Measurements from ENCODE around the gene CCDC88A. TPM values are rescaled to one million over a fixed set of nuclear protein-coding genes. Genes with fewer than 3 reads are reported as not detected.
"Not testable (repeated sequence)": the region's sequence is repeated elsewhere in the genome, so short reads cannot be mapped to it uniquely, and the experiment has no call there.

Gene CCDC88A
- total and polyA plus RNA-seq, 8 donors, result 73.4 to 107 (median 101) TPM

DNA sequence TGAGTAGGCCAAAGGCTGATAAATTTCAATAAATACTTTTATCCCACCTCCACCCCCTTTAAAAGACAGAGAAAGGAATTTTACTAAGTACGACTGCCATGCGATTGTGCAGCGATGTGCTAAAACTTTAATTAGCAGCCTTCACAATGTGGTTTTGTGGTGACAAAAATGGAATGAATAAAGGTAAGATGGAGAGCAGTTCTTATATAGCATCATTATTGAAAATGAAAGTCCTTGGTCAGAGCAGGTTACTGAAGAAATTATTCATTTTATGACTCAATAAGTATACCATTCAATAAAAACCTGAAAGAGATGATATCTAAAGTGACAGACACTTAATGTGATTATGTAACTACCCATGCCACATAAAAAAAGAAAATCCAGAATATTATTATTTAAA is 117.4 kb downstream of the CCDC88A start:
- intact Hi-C loops (cut with DNase I), result no loop called here
- TF ChIP-seq, protein P1, sequence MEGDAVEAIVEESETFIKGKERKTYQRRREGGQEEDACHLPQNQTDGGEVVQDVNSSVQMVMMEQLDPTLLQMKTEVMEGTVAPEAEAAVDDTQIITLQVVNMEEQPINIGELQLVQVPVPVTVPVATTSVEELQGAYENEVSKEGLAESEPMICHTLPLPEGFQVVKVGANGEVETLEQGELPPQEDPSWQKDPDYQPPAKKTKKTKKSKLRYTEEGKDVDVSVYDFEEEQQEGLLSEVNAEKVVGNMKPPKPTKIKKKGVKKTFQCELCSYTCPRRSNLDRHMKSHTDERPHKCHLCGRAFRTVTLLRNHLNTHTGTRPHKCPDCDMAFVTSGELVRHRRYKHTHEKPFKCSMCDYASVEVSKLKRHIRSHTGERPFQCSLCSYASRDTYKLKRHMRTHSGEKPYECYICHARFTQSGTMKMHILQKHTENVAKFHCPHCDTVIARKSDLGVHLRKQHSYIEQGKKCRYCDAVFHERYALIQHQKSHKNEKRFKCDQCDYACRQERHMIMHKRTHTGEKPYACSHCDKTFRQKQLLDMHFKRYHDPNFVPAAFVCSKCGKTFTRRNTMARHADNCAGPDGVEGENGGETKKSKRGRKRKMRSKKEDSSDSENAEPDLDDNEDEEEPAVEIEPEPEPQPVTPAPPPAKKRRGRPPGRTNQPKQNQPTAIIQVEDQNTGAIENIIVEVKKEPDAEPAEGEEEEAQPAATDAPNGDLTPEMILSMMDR (IDR thresholded peaks at IDR 0.05), result no peak
- Histone ChIP-seq H3K27ac (no peak overlapping the region), H3K4me3 (no peak overlapping the region), H3K9me3 (no peaks in the 10 kb centered on the region), H3K36me3 (peaks cover 0 to 41% of the 10 kb centered on the region in 2 donors), H3K27me3 (no peaks in the 10 kb centered on the region), H3K4me1 (no peaks in the 10 kb centered on the region)
- ATAC-seq (no peak), DNase-seq (no peak)

DNA sequence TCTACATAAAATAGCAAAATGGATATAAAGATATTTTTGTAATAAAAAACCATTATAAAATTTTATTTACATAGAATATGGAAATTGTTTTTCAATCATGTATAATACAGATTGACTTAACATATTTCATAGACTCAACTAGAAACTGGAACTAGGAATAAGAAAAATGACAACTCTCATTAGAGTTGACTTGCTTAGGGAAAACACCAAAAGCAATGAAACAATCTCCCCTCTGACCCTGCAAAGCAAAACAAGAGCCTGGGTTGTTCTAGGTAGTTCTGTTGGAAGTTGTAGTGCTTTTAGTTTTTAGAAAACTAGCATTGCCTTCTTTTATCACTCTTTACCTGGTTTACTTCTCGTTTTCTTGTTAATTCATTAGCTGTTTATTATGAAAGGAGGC is 118.4 kb downstream of the CCDC88A start:
- Histone ChIP-seq H3K4me1 (no peaks in the 10 kb centered on the region), H3K9me3 (no peaks in the 10 kb centered on the region), H3K36me3 (peaks cover 0 to 34% of the 10 kb centered on the region in 2 donors), H3K27me3 (no peaks in the 10 kb centered on the region), H3K4me3 (no peak overlapping the region), H3K27ac (no peak overlapping the region)
- no peak for ATAC-seq
- intact Hi-C loops (cut with DNase I), result no loop called here
- TF ChIP-seq, protein P1 (IDR thresholded peaks at IDR 0.05), result no peak
- DNase-seq, result no peak

DNA sequence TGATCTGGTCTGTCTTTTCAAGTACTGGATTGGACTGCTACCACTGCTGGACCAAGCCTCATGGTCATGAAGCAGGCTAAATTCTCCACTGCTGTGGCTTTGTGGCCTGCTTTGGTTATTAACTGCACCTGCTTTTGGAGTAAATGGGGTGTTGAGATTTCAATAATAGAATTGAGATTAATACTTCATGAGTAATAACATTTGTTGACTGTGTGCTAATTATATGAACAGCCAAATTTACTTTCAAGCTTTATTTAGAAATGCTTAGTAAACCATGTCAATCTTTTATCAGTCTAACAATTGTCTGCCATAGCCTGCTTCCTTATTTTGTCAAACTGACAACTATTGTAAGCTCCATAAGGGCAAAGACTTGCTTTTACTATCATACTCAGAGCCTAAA is 123.3 kb downstream of the CCDC88A start:
- ATAC-seq (no peak), DNase-seq (no peak)
- Histone ChIP-seq H3K27me3 (no peaks in the 10 kb centered on the region), H3K4me3 (no peak overlapping the region), H3K36me3 (peaks cover 0 to 28% of the 10 kb centered on the region in 2 donors), H3K4me1 (peaks cover 0 to 9% of the 10 kb centered on the region in 2 donors), H3K9me3 (no peaks in the 10 kb centered on the region), H3K27ac (no peak overlapping the region)
- intact Hi-C loops (cut with DNase I), result no loop called here
- TF ChIP-seq, protein P1 (IDR thresholded peaks at IDR 0.05), result no peak

DNA sequence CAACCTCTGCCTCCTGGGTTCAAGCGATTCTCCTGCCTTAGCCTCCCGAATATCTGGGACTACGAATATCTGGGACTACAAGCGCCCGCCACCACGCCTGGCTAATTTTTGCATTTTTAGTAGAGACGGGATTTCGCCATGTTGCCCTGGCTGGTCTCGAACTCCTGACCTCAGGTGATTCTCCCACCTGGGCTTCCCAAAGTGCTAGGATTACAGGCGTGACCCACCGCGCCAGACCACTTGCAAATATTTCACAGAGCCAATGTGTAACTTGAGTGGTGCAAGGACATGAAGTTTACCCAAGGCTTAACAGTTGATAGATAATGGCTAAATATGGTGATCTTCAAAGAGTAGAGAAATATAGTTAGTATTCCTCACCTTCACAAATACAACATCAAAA is 136.6 kb downstream of the CCDC88A start:
- peak overlapping the region in 1 of 2 donors; percentile 97 for H3K27ac ChIP-seq
- ATAC-seq (no peak), DNase-seq (no peak)
- H3K36me3 ChIP-seq, result no peaks in the 10 kb centered on the region
- intact Hi-C loops (cut with DNase I), result loop anchor here in 1 of 2 donors (10.0 kb wide), 1 partner anchor 132 kb away; the partner anchor contains the start of gene CCDC88A
- peak overlapping the region in 1 of 2 donors; percentile 68 for H3K4me3 ChIP-seq
- no peaks in the 10 kb centered on the region for H3K27me3 ChIP-seq
- H3K9me3 ChIP-seq, result no peaks in the 10 kb centered on the region
- peaks cover 0 to 14% of the 10 kb centered on the region in 2 donors for H3K4me1 ChIP-seq
- TF ChIP-seq, protein P1 (IDR thresholded peaks at IDR 0.05), result no peak

DNA sequence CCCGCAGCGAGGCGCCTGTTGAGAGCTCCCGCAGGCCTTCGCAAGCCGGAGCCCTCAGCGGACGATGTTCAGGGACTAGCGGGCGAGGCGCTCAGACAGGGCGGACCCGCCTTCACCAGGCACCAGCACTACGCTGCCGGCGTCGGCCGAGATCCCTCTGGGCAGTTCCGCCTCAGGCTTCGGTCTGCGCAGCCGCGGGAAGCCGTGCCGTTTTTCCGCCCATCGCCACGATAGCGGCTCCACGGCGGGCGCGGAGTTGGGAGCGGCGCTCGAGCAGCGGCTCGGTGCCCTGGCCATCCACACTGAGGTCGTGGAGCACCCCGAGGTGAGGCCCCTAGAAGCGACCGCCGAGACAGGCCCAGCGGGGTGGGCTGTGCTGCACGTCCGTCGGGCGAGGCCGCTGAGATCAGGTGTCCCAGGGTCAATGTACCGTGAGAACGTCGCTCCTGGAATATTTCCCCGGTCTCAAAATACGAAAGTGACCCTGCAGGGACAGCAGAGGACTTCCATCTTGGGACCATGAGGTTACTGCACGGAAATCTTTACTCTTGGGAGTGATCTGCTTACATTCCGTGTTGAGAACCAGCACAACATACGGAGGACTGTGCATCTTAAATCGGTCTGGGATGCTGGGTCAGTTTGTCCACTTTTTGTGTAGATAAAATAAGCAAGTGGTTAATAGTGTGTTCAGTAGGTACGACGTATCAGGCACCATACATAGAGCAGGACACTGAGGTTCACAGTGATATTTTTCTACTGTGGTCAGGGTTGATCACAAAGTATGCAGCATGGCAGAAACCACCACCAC is 137.3 kb downstream of the CCDC88A start:
- Histone ChIP-seq H3K9me3 (no peaks in the 10 kb centered on the region), H3K4me3 (peak overlapping the region; percentile 54 to 68), H3K36me3 (no peaks in the 10 kb centered on the region), H3K4me1 (peaks cover 0 to 14% of the 10 kb centered on the region in 2 donors), H3K27ac (peak overlapping the region; percentile 92 to 97), H3K27me3 (no peaks in the 10 kb centered on the region)
- ATAC-seq (peak; percentile 99), DNase-seq (peak; percentile 75 to 100 (median 90))
- TF ChIP-seq, protein P1 (IDR thresholded peaks at IDR 0.05), result no peak
- intact Hi-C loops (cut with DNase I), result loop anchor here in 1 of 2 donors (10.0 kb wide), 1 partner anchor 132 kb away; the partner anchor contains the start of gene CCDC88A

DNA sequence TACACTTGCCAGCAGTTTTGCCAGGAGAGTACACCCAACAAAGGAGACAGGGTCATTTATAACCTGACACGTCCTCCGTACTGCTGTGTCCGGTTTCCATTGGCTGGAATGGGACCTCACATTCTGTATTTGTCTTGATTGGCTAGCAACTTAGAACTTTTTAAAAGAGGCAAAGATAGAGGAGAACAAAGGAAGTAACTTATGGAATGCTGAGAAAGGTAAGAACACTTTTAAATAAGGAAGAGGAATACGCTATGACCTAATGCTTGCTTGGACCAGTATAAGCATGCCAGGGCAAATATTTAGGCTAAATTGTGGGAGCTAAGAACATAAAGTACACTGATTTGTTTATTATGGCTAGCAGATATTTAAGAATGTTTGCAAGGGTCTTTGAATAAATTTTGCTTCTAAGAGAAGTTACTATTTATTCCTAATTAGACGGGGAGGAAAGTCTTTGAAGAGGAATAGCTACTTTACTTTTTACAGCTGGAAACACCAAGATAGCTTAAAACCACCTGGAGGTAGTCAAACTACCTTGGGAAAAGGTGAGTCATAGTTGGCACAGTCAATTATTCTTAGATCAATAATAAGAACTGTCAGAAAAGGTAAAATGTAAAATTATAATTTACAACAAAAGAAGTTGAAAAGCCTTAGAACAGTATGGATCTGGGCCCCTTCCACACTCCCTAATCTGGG is 138.7 kb downstream of the CCDC88A start:
- H3K27me3 ChIP-seq, H3K4me3 ChIP-seq, DNase-seq, H3K27ac ChIP-seq, H3K36me3 ChIP-seq, H3K9me3 ChIP-seq, ATAC-seq: not testable (repeated sequence)
- intact Hi-C loops (cut with DNase I), result loop anchor here in 1 of 2 donors (10.0 kb wide), 1 partner anchor 134 kb away; the partner anchor contains the start of gene CCDC88A
- H3K4me1 ChIP-seq, result peaks cover 0 to 14% of the 10 kb centered on the region in 2 donors

DNA sequence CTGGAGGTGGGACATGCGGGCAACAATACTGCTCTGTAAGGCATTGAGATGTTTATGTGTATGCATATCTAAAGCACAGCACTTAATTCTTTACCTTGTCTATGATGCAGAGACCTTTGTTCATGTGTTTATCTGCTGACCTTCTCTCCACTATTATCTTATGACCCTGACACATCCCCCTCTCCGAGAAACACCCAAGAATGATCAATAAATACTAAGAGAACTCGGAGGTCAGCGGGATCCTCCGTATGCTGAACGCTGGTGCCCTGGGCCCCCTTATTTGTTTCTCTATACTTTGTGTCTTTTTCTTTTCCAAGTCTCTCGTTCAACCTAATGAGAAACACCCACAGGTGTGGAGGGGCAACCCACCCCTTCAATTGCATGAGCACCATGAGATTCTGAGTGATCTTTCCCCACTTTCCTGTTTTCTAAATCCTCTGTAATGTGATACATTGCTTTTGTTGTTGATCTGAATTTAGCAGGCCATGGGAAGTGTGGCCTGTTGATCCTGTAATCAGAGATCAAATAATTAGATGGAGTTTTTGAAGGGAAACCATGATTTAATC is 139.7 kb downstream of the CCDC88A start:
- H3K4me3 ChIP-seq, ATAC-seq, H3K36me3 ChIP-seq, DNase-seq, H3K27ac ChIP-seq, H3K27me3 ChIP-seq, H3K9me3 ChIP-seq: not testable (repeated sequence)
- intact Hi-C loops (cut with DNase I), result loop anchor here in 1 of 2 donors (10.0 kb wide), 1 partner anchor 135 kb away; the partner anchor contains the start of gene CCDC88A
- H3K4me1 ChIP-seq, result peaks cover 0 to 14% of the 10 kb centered on the region in 2 donors
